ENCODE data around the gene BCL6B. TPM values are rescaled to one million over a fixed set of nuclear protein-coding genes. Genes with fewer than 3 reads are reported as not detected.
"Not testable (repeated sequence)": the region's sequence is repeated elsewhere in the genome, so short reads cannot be mapped to it uniquely, and the experiment has no call there.

Gene BCL6B
- total RNA-seq, 1 experiment from 2014 or later = 0.58 TPM

- TF ChIP-seq CTCF (conservative IDR thresholded peaks at IDR 0.05; ENCODE audit: low read depth, low read length) (no peak), EZH2 (IDR thresholded peaks at IDR 0.05; ENCODE audit: borderline replicate concordance, low read depth, low read length, poor library complexity, severe bottlenecking) (no peak)
- H3K27me3 ChIP-seq (replicated peaks; ENCODE audit: insufficient read depth, low read depth, low read length, poor library complexity) = no peaks in the 10 kb centered on the region
- H3K9me3 ChIP-seq (ENCODE audit: low read depth, low read length, poor library complexity, severe bottlenecking) = no peaks in the 10 kb centered on the region
- BruUV-seq (replicated peaks) = no TSS peak
- intact Hi-C loops (cut with micrococcal nuclease; ENCODE audit: unreplicated experiment) = no loop called here
- no peaks in the 10 kb centered on the region for H3K4me1 ChIP-seq (ENCODE audit: insufficient read depth, low read length, poor library complexity, severe bottlenecking)
- no peak for DNase-seq (ENCODE audit: low spot score)
- no peaks in the 10 kb centered on the region for H3K36me3 ChIP-seq (ENCODE audit: insufficient read depth, low read length, poor library complexity, severe bottlenecking)
- ChIA-PET POLR2A (ENCODE audit: low non-redundant PET) (no interaction called here), CTCF (interaction anchor here (0.7 kb wide), 1 partner anchor 142 kb away, joined by 3 read pairs; no protein-coding TSS in a partner anchor)
- H3K27ac ChIP-seq (ENCODE audit: low read depth, low read length, poor library complexity, severe bottlenecking) = no peak overlapping the region
- no peak overlapping the region for H3K4me3 ChIP-seq (ENCODE audit: low read depth, low read length, poor library complexity, severe bottlenecking)
Observed at GRCh38 chr17:6985266-6985665, 37.6 kb upstream of the BCL6B start.

GRCh38 chr17:6986676-6987075, 36.2 kb upstream of the BCL6B start:
- no peak overlapping the region for H3K27ac ChIP-seq (ENCODE audit: low read depth, low read length, poor library complexity, severe bottlenecking)
- H3K36me3 ChIP-seq (ENCODE audit: insufficient read depth, low read length, poor library complexity, severe bottlenecking) = no peaks in the 10 kb centered on the region
- H3K9me3 ChIP-seq (ENCODE audit: low read depth, low read length, poor library complexity, severe bottlenecking) = no peaks in the 10 kb centered on the region
- no peak overlapping the region for H3K4me3 ChIP-seq (ENCODE audit: low read depth, low read length, poor library complexity, severe bottlenecking)
- POLR2A ChIA-PET (ENCODE audit: low non-redundant PET) = no interaction called here
- no peaks in the 10 kb centered on the region for H3K4me1 ChIP-seq (ENCODE audit: insufficient read depth, low read length, poor library complexity, severe bottlenecking)
- BruUV-seq (replicated peaks) = no TSS peak
- TF ChIP-seq CTCF (conservative IDR thresholded peaks at IDR 0.05; ENCODE audit: low read depth, low read length) = no peak
- no peak for TF ChIP-seq EZH2 (IDR thresholded peaks at IDR 0.05; ENCODE audit: borderline replicate concordance, low read depth, low read length, poor library complexity, severe bottlenecking)
- CTCF ChIA-PET = interaction anchor here (0.7 kb wide), 1 partner anchor 72 kb away, joined by 3 read pairs; no protein-coding TSS in a partner anchor
- no peak for DNase-seq (ENCODE audit: low spot score)
- H3K27me3 ChIP-seq (replicated peaks; ENCODE audit: insufficient read depth, low read depth, low read length, poor library complexity) = no peaks in the 10 kb centered on the region
- intact Hi-C loops (cut with micrococcal nuclease; ENCODE audit: unreplicated experiment) = no loop called here

- Histone ChIP-seq H3K36me3 (ENCODE audit: insufficient read depth, low read length, poor library complexity, severe bottlenecking) (no peaks in the 10 kb centered on the region), H3K27ac (ENCODE audit: low read depth, low read length, poor library complexity, severe bottlenecking) (no peak overlapping the region), H3K27me3 (replicated peaks; ENCODE audit: insufficient read depth, low read depth, low read length, poor library complexity) (no peaks in the 10 kb centered on the region), H3K9me3 (ENCODE audit: low read depth, low read length, poor library complexity, severe bottlenecking) (no peaks in the 10 kb centered on the region), H3K4me1 (ENCODE audit: insufficient read depth, low read length, poor library complexity, severe bottlenecking) (no peaks in the 10 kb centered on the region), H3K4me3 (ENCODE audit: low read depth, low read length, poor library complexity, severe bottlenecking) (no peak overlapping the region)
- no peak for DNase-seq (ENCODE audit: low spot score)
- POLR2A ChIA-PET (ENCODE audit: low non-redundant PET) = no interaction called here
- CTCF ChIA-PET = no interaction called here
- BruUV-seq (replicated peaks) = no TSS peak
- intact Hi-C loops (cut with micrococcal nuclease; ENCODE audit: unreplicated experiment) = no loop called here
- TF ChIP-seq EZH2 (IDR thresholded peaks at IDR 0.05; ENCODE audit: borderline replicate concordance, low read depth, low read length, poor library complexity, severe bottlenecking) = no peak
- no peak for TF ChIP-seq CTCF (conservative IDR thresholded peaks at IDR 0.05; ENCODE audit: low read depth, low read length)
Observed at GRCh38 chr17:6989779-6990178, 33.1 kb upstream of the BCL6B start.

- intact Hi-C loops (cut with micrococcal nuclease; ENCODE audit: unreplicated experiment); POLR2A ChIA-PET (ENCODE audit: low non-redundant PET); DNase-seq (ENCODE audit: low spot score); BruUV-seq (replicated peaks); H3K4me3 ChIP-seq (ENCODE audit: low read depth, low read length, poor library complexity, severe bottlenecking); H3K36me3 ChIP-seq (ENCODE audit: insufficient read depth, low read length, poor library complexity, severe bottlenecking); CTCF ChIA-PET; H3K4me1 ChIP-seq (ENCODE audit: insufficient read depth, low read length, poor library complexity, severe bottlenecking); H3K27ac ChIP-seq (ENCODE audit: low read depth, low read length, poor library complexity, severe bottlenecking); H3K9me3 ChIP-seq (ENCODE audit: low read depth, low read length, poor library complexity, severe bottlenecking); H3K27me3 ChIP-seq (replicated peaks; ENCODE audit: insufficient read depth, low read depth, low read length, poor library complexity): not testable (repeated sequence)
Observed at GRCh38 chr17:6993613-6994056, 29.2 kb upstream of the BCL6B start.

Measured in A673 (cell line).